Mesodermal cell (in vitro differentiated cells): Measurements from ENCODE around the gene ASB2.

Experiments
- H3K27ac ChIP-seq: 2 replicates; pipeline ENCODE4 v1.7.0; 2013; ENCODE audit warnings: mild to moderate bottlenecking, low read depth, low read length, moderate library complexity; ENCODE audit not compliant: severe bottlenecking
- H3K36me3 ChIP-seq: 2 replicates; pipeline ENCODE4 v1.7.1; 2013; ENCODE audit warnings: mild to moderate bottlenecking, low read length, moderate library complexity; ENCODE audit not compliant: control insufficient read depth, insufficient read depth
- H3K4me1 ChIP-seq: one replicate; pipeline ENCODE4 v1.7.1; 2013; ENCODE audit warnings: mild to moderate bottlenecking, low read length; ENCODE audit not compliant: insufficient read depth, control insufficient read depth, poor library complexity, severe bottlenecking
- H3K4me3 ChIP-seq: 2 replicates; pipeline ENCODE4 v1.7.0; 2013; ENCODE audit warnings: low read length, control low read depth, mild to moderate bottlenecking; ENCODE audit not compliant: insufficient read depth, poor library complexity, severe bottlenecking; ENCODE audit errors: extremely low read depth
- H3K9me3 ChIP-seq: 2 replicates; pipeline ENCODE4 v1.7.1; 2013; ENCODE audit warnings: mild to moderate bottlenecking, low read length, moderate library complexity; ENCODE audit not compliant: control insufficient read depth
- WGBS, 2 experiments: methylation state at CpG; one replicate each; pipeline ENCODE4 v1.1.5; 2013; ENCODE audit warnings: missing lambda C conversion rate in 2 of 2; ENCODE audit not compliant: insufficient coverage in 2 of 2; 5-methylcytosine and 5-hydroxymethylcytosine counted together

Gene ASB2

DNA sequence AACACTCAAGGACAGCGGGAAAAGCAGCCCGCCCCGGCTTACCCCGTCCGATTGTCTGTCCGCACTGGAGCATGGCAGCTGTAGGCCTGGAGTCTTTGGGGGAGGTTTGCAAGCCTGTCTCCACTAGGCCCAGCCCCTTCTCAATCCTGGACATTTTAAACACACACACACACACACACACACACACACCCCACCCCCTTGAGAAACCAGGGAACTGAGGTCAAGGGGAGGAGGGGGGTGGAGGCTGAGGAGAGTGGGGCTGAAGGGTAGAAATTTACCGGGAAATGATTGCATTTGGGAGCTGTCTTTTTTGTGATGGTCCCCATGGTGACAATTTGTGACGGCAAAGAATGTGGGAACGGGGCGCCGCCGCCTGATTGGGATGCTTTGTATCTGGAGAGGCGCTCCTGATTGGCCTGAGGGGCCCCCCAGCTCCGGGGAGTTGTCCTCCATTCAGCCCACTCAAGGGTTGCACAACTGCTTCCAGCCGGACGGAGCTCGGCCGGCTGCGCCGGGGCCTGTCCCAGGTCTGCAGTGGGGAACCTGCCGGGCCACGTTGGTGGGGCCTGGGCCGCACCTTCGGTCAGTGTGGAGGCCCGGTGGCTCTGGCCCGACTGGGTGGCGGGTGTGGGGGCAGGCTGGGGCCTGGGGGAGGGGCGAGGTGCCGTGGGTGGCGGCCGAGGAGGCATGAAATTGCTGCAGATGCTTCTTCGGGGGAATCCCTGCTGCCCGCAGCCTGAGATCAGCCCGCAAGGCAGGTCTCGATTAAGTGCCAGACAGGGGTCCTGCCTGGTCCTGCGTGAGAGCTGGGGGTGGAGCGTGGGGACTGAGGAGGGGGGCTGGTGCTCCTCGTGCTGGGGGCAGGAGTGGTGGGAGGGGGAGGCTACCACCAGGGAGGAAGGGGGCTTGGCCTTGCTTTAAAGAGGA lies 49.2 kb downstream of the ASB2 start, which contains the start of gene FAM181A:
Gene FAM181A (plus strand): TSS at position 472 of the 927 bp plus-strand sequence. CDS start 942 bp downstream, outside the sequence.
- no peaks in the 10 kb centered on the region for H3K9me3 ChIP-seq
- WGBS, 2 experiments: 79 to 80% methylated on average over 20 to 26 of the region's 38 CpGs
- no peaks in the 10 kb centered on the region for H3K36me3 ChIP-seq
- H3K4me3 ChIP-seq: no peak within 1 kb of the TSS
- no peaks in the 10 kb centered on the region for H3K4me1 ChIP-seq
- H3K27ac ChIP-seq: peak within 1 kb of the TSS; percentile 57

DNA sequence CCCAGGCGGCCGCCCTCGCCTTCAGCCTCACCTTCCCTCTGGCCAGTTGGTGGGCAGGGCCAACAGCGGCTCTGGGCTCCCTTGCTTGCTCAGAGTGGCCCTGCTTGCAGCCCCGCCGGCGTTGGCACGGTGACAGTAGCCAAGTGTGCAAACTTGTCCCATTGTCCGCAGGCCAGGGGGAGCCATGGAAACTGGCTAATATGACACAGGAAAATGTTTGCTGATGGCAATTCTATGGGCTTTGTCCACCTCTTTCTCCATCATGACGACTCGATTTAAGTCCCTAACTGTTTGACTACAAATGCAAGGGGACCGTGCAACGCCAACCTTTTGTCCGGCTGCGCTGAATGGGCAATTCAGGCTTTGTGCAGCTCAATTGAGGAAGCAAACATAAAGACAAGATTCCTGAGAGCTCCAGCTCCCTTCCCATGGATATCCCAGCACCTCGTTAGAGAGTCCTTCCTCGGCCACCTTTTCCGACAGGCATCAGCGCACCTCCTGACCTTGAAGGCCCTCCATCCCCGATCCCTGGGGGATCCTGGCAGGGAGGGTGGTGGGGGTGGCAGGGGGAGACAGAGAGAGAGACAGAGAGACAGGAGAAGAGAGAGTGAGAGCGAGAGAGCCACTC lies 50.0 kb downstream of the ASB2 start:
- Histone ChIP-seq H3K4me3 (no peak overlapping the region), H3K4me1 (no peaks in the 10 kb centered on the region), H3K36me3 (no peaks in the 10 kb centered on the region), H3K27ac (peak overlapping the region; percentile 57), H3K9me3 (no peaks in the 10 kb centered on the region)
- WGBS, 2 experiments: 87 to 89% methylated on average over 16 to 18 of the region's 21 CpGs

DNA sequence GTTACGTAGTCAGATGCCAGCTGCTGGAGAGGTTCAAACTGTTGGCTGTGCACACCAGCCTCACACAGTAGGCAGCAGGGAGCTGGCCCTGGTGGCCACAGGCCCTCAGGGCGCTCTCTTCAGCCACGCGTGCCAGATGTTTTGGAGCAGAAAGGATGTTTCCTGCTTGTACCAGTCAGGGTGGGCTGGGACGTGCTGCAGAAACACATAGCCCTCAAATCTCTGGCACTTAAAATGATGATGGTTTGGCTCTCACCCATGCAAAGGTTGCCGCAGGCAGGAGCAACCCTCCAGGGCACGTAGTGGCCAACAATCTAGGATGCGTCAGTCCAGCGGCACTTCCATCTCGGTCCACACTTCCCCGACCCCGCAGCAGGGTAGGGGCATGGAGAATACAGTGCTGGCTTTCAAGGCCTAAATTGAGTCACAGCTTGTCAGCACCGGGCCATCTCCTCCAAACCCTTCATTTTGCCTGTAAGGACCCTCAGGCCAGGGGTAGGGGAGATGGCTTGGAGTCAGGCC lies 50.9 kb downstream of the ASB2 start:
- no peak overlapping the region for H3K4me3 ChIP-seq
- no peaks in the 10 kb centered on the region for H3K9me3 ChIP-seq
- 87 to 97% methylated on average over 12 to 13 of the region's 13 CpGs for WGBS, 2 experiments
- H3K36me3 ChIP-seq: no peaks in the 10 kb centered on the region
- H3K27ac ChIP-seq: no peak overlapping the region
- no peaks in the 10 kb centered on the region for H3K4me1 ChIP-seq

DNA sequence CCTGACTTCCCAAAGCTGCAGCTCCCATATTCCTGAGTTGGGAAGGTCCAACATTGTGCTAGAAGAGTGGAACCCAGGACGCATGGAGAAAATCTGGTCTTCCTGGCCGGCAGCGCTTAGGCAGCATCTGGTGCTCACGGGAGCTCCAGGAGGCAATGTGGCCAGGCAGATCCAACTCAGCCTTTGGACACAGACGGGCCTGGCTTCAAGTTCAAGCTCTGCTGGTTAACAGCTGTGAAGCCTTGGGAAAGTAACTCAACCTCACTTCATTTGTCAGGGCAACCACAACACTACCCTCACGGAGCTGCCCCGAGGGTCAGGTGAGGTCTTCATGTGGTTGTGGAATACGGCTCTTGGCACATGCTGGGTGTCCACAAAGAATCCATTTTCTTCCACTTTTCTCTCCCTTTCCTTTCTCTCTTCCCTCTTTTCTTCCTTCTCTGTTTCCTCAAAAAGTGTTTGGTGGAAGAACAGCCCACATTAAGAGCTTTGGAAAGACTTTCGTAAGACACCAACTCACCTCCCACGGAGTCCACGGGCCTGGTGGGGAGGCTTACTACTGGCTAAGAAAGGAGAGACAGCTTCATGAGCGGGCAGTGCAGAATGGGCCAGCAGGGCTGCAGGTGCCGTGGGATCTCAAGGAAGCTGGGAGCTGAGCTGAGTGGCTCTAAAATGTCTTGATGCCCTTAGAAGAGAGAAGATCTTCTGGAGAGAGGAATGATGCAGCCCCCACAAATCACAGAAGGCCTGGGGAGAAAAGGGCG lies 51.6 kb downstream of the ASB2 start:
- no peak overlapping the region for H3K4me3 ChIP-seq
- no peaks in the 10 kb centered on the region for H3K9me3 ChIP-seq
- 92 to 98% methylated on average over 11 to 13 of the region's 14 CpGs for WGBS, 2 experiments
- H3K36me3 ChIP-seq: no peaks in the 10 kb centered on the region
- H3K27ac ChIP-seq: no peak overlapping the region
- no peaks in the 10 kb centered on the region for H3K4me1 ChIP-seq

DNA sequence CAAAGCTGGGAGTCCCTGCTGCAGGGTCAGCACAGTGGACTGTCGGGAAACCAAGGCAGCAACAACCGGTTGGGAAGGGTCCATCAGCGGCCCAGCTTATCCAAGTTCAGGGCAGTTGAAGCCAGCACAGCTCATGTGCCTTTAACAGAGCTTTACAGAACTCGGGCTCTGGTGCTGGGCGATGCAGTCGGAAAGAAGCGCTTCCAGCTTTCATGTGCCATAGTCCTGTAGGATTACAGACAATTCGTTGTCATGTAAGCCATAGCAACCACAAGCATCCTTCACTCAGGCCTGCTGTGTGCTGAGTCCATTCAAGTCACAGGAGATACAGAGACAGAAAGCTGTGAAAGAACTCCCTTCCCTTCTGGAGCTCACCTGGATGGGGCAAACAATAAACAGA lies 52.7 kb downstream of the ASB2 start:
- WGBS, 2 experiments: 86 to 94% methylated on average over 8 of the region's 8 CpGs
- no peak overlapping the region for H3K4me3 ChIP-seq
- no peaks in the 10 kb centered on the region for H3K4me1 ChIP-seq
- H3K27ac ChIP-seq: no peak overlapping the region
- H3K36me3 ChIP-seq: no peaks in the 10 kb centered on the region
- H3K9me3 ChIP-seq: peaks cover 5% of the 10 kb centered on the region

DNA sequence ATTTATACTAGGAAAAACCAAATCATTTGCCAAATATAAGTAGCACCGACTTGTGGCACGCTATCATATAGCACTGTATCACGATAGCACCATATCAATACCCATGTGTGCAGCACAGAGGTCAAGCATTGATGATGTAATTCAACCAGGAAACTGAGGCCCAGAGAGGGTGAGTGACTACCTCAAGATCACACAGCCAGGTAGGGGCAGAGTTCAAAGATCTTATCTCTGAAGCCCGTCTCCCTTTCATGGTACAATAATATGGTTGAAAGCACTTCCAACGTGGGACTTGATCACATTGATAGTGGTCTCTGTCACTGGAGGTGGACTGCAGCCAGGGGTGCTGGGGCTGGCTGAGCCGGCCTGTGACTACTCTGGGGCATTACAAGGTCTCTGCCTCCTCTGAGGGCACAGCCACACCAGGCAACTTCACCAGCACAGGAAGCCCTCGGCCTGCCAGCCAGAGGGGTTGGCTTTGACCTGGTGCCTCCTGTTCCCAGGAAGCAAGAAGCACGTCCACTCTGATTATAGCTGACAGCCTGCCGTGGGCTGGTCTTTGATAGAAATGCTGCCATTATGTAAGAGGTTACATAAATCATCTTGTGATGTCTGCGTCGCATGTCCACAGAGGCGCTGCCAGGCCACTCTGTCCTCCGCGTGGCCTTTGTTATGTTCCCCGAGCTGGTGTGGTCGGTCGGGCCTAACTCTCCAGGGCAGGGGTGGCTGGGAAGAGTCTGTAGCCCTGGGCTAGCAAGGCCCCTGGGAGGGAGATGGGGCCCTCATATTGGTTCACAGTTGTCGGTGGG lies 55.2 kb downstream of the ASB2 start:
- 90 to 96% methylated on average over 11 to 18 of the region's 18 CpGs for WGBS, 2 experiments
- Histone ChIP-seq H3K36me3 (no peaks in the 10 kb centered on the region), H3K4me1 (no peaks in the 10 kb centered on the region), H3K4me3 (no peak overlapping the region), H3K9me3 (peaks cover 5% of the 10 kb centered on the region), H3K27ac (no peak overlapping the region)

DNA sequence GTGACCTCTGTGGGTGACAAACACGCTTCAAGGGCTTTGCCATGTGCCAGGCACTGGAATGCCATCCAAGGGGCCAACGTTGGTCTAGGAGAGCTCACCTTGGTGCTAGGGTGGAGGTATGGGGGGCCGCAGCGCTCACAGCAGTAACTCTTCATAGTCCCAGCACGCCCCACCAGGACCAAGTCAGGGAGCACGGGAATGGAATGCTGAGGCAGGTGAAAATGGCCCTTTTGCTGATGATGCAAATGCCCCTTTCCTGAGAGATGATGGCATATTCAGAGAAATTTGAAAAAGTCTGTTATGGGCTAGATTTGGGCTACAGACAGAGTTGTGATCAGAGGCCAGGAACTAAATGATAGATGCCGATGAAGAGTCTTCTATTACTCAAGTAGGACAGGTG lies 59.2 kb downstream of the ASB2 start:
- Histone ChIP-seq H3K27ac (no peak overlapping the region), H3K4me1 (peaks cover 4% of the 10 kb centered on the region), H3K9me3 (peaks cover 12% of the 10 kb centered on the region), H3K36me3 (no peaks in the 10 kb centered on the region), H3K4me3 (no peak overlapping the region)
- 85 to 92% methylated on average over 6 to 7 of the region's 7 CpGs for WGBS, 2 experiments

DNA sequence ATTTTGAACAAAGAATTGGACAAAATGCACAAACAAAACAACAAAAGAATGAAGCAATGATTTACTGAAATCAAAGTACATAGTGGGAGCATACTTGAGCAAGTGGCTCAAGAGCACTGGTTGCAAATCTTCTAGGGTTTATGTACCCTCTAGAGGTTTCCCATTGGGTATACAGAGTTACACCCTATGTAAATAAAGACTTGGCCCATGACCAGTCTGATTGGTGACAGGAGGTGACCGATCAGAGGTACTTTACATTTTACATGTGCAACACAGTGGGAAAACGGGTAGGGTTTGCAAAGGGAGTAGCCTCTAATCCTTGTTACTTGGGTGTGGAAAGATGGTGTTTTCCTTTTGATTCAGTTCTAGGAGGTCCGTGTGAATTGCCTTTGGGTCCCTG lies 59.9 kb downstream of the ASB2 start:
- WGBS, 2 experiments: 60 to 88% methylated on average over 1 to 2 of the region's 3 CpGs
- Histone ChIP-seq H3K27ac (no peak overlapping the region), H3K9me3 (peaks cover 12% of the 10 kb centered on the region), H3K36me3 (no peaks in the 10 kb centered on the region), H3K4me1 (peaks cover 4% of the 10 kb centered on the region), H3K4me3 (no peak overlapping the region)

DNA sequence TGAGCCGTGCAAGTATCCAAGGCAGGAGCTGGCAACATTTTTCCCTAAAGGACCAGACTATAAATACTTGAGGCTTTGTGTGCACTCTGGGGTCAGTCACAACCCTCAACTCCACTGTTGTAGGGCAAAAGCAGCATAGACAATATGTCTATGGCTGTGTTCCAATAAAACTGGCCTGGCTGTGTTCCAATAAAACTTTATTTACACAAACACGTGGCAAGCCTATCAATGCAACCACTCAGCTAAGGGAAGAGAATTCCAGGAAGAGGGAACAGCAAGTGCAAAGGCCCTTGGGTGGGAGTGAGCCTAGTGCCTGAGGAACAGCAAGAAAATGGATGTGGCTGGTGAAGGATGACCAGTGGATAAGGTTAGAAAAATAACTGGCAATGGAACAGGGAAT lies 60.6 kb downstream of the ASB2 start:
- Histone ChIP-seq H3K4me3 (no peak overlapping the region), H3K27ac (no peak overlapping the region), H3K4me1 (peaks cover 4% of the 10 kb centered on the region), H3K9me3 (peaks cover 12% of the 10 kb centered on the region), H3K36me3 (no peaks in the 10 kb centered on the region)
- WGBS, 2 experiments: 75% methylated on average over 1 of the region's 2 CpGs; no CpG with 5 or more reads in 1 of the 2 experiments
